Adrenal gland (tissue), 12 donors: Measurements from ENCODE around the gene FGF12. TPM values are rescaled to one million over a fixed set of nuclear protein-coding genes. Genes with fewer than 3 reads are reported as not detected.

ENCODE experiments used
- DNase-seq, 7 donors: peaks; one replicate each; pipeline ENCODE4 v3.0.0-alpha.2; 2019 to 2020
- H3K27ac ChIP-seq, 5 donors: fragments of 200-600 bp; sonication (generic) in 4 of 5; 1 replicate in 3 of 5; 2 replicates in 2 of 5; pipeline versions ENCODE4 v1.5.1 to v1.8.0; 2016 to 2020; ENCODE audit warnings: mild to moderate bottlenecking in 1 of 5
- H3K27me3 ChIP-seq: fragments of 200-600 bp; 2 replicates; pipeline ENCODE4 v1.8.0; 2021
- H3K36me3 ChIP-seq, 2 donors: fragments of 200-600 bp; replicated peaks in 1 of 2; 1 replicate in 1 of 2; 2 replicates in 1 of 2; pipeline versions ENCODE4 v1.5.1 to v1.8.0; 2018 to 2022
- H3K4me1 ChIP-seq, 2 donors: fragments of 200-600 bp; replicated peaks in 1 of 2; 1 replicate in 1 of 2; 2 replicates in 1 of 2; pipeline versions ENCODE4 v1.5.1 to v1.8.0; 2018 to 2021
- H3K4me3 ChIP-seq, 4 donors: fragments of 200-600 bp; sonication (generic) in 3 of 4; one replicate each; pipeline ENCODE4 v1.5.1; 2016 to 2018
- H3K9me3 ChIP-seq, 3 donors: fragments of 200-600 bp; sonication (generic) in 1 of 3; replicated peaks in 1 of 3; 1 replicate in 2 of 3; 2 replicates in 1 of 3; pipeline versions ENCODE4 v1.5.1 to v1.8.0; 2016 to 2021
- POLR2A ChIP-seq, 2 donors: fragments of 450-650 bp; IDR thresholded peaks; one replicate each; pipeline ENCODE4 v1.6.1; 2017; ENCODE audit warnings: antibody characterized with exemption in 2 of 2, mild to moderate bottlenecking in 2 of 2, moderate library complexity in 1 of 2
- WGBS, 4 donors: extraction: QIAGEN DNeasy Blood & Tissue Kit in 2 of 4; methylation state at CpG; one replicate each; pipeline versions ENCODE4 v1.1.5 to v1.1.7; 2013 to 2017; 5-methylcytosine and 5-hydroxymethylcytosine counted together
- intact Hi-C, 2 donors: fragments of 100-400 bp; cut with DNase I; formaldehyde crosslinking; loops; one replicate each; pipeline versions ENCODE4 v1.14.1 to v1.15.0; 2022 to 2023
- polyA plus RNA-seq, 3 donors: library from polyadenylated mRNA; stranded (reverse); fragments of 200-250 nt in 2 of 3; fragments of 350-450 nt in 1 of 3; fragmentation: Illumina TruSeq in 1 of 3; extraction: RNeasy Lipid Tissue Mini Kit (QIAGEN cat#74804) in 1 of 3; gene quantifications; one replicate each; pipeline ENCODE4 v1.2.3, GENCODE V29; 2013 to 2014
- total RNA-seq, 9 donors: library from RNA; depleted of rRNA in 4 of 9; stranded (reverse); fragments of >200 nt in 4 of 9; fragments of 120-200 nt in 1 of 9; fragmentation: NEBNext Ultra II Directional in 1 of 9; extraction: Animal tissue kit (Norgen Biotek cat#: 25700) in 1 of 9; gene quantifications; one replicate each; pipeline versions ENCODE4 v1.1.0 to v1.2.4, GENCODE V29; 2013 to 2023
- TF ChIP-seq, protein P1 (sequence below), 6 experiments: fragments of 450-650 bp in 4 of 6; fragments of 200-600 bp in 2 of 6; sonication (generic) in 1 of 6; IDR thresholded peaks; 1 replicate in 5 of 6; 2 replicates in 1 of 6; pipeline versions ENCODE4 v1.5.1 to v1.8.0; 2016 to 2021; ENCODE audit warnings: antibody characterized with exemption in 6 of 6, mild to moderate bottlenecking in 2 of 6, moderate library complexity in 1 of 6
- donor health status: healthy with polysubstance abuse.
- donor health status: Bipolar disorder and iron deficiency.
- donor health status: DM: yes; HTN: yes; CAD: no.
- donor health status: DM: no; HTN: no; CAD: no.
- donor health status: DM: no; HTN: no; CAD: no.
- donor health status: DM: yes; HTN: yes; CAD: no.

Gene FGF12
- total and polyA plus RNA-seq, 12 donors, result 23.3 to 286 (median 81.3) TPM

DNA sequence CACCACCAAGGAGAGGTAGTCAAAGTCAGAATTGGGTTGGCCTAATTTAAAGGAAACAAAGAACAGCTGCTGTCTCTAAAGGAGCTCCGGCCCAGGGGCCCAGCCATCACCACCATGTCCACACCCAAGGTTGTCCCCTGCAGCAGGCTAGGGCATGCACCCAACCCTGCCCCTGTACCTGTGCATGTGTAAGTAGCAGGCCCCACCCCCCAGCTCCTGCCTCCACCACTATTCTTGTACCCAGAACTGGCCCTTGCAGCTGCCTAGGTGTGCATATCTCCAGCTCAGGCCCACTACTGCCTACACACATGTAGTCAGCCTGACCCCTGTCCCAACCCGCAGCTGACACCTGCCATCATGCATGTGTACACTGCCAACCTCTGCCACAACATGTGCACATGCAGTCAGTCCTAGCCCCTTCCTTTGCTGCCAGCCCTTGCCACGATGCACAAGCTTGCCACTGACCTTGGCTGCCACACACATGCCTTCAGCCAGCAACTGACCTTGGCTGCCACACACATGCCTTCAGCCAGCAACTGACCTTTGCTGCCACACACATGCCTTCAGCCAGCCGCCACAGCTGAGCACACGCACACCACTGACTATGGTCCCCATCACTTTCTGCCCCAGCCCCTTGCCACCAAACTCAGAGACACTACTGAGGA lies 39.7 kb downstream of the FGF12 start:
- intact Hi-C loops, result no loop called here
- H3K36me3 ChIP-seq, result no peaks in the 10 kb centered on the region
- no peaks in the 10 kb centered on the region for H3K27me3 ChIP-seq
- peak in 2 of 7 donors; percentile 2 to 7 for DNase-seq
- no peak overlapping the region for H3K4me3 ChIP-seq
- no peaks in the 10 kb centered on the region for H3K4me1 ChIP-seq
- H3K27ac ChIP-seq, result no peak overlapping the region
- 60 to 73% (median 62%) methylated on average over 5 of the region's 5 CpGs for WGBS, 4 donors
- TF ChIP-seq, protein P1, sequence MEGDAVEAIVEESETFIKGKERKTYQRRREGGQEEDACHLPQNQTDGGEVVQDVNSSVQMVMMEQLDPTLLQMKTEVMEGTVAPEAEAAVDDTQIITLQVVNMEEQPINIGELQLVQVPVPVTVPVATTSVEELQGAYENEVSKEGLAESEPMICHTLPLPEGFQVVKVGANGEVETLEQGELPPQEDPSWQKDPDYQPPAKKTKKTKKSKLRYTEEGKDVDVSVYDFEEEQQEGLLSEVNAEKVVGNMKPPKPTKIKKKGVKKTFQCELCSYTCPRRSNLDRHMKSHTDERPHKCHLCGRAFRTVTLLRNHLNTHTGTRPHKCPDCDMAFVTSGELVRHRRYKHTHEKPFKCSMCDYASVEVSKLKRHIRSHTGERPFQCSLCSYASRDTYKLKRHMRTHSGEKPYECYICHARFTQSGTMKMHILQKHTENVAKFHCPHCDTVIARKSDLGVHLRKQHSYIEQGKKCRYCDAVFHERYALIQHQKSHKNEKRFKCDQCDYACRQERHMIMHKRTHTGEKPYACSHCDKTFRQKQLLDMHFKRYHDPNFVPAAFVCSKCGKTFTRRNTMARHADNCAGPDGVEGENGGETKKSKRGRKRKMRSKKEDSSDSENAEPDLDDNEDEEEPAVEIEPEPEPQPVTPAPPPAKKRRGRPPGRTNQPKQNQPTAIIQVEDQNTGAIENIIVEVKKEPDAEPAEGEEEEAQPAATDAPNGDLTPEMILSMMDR (IDR thresholded peaks at IDR 0.05), result no peak
- no peak for TF ChIP-seq POLR2A (IDR thresholded peaks at IDR 0.05)
- peaks cover 0 to 8% (median 0%) of the 10 kb centered on the region in 3 donors for H3K9me3 ChIP-seq

DNA sequence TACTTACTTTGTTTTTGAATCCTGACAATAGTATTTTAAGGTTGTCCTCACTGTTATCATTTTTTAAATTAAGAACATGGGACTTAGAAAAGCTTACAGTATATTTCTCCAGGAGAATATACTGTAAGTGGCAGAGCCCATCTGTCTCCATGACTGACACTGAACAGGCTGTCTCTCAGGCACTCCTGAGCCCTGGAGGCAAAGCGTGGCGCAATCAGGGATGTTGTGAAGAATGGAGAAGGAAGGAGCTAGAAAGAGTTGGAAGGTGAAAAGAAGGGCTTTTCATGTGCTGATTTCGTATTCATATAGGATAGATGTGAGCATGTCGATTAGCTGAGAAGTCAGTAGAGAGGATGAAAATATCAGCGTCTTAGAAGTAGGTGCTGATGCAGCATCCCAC lies 41.5 kb downstream of the FGF12 start:
- DNase-seq, result no peak
- no peaks in the 10 kb centered on the region for H3K36me3 ChIP-seq
- TF ChIP-seq, protein P1 (IDR thresholded peaks at IDR 0.05), result no peak
- TF ChIP-seq POLR2A (IDR thresholded peaks at IDR 0.05), result no peak
- intact Hi-C loops, result no loop called here
- no peaks in the 10 kb centered on the region for H3K27me3 ChIP-seq
- H3K4me3 ChIP-seq, result no peak overlapping the region
- H3K27ac ChIP-seq, result no peak overlapping the region
- H3K4me1 ChIP-seq, result no peaks in the 10 kb centered on the region
- 78 to 88% (median 85%) methylated on average over 5 of the region's 5 CpGs for WGBS, 4 donors
- peaks cover 0 to 8% (median 0%) of the 10 kb centered on the region in 3 donors for H3K9me3 ChIP-seq

DNA sequence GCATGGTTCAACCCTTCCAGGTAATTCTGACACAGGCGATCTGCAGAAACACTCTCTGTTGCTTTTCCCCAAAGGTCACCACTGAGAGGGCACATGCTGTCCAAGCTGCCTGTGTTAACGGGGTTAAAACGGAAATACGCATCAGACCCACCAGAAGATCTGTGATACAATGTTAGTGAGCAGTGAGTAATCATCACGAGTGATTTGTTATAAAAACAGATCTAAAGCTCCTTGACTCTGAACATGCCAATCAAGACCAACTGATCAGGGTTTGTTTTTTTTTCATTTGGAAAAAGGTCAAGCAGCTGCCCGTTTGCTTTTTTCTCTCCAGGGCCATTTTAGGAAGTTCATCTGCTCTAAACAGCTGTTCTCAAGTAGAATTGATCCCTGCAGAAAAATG lies 43.2 kb downstream of the FGF12 start:
- Histone ChIP-seq H3K36me3 (no peaks in the 10 kb centered on the region), H3K9me3 (no peaks in the 10 kb centered on the region), H3K4me3 (no peak overlapping the region), H3K27me3 (no peaks in the 10 kb centered on the region), H3K27ac (no peak overlapping the region), H3K4me1 (no peaks in the 10 kb centered on the region)
- TF ChIP-seq POLR2A (IDR thresholded peaks at IDR 0.05), result no peak
- TF ChIP-seq, protein P1 (IDR thresholded peaks at IDR 0.05), result no peak
- no peak for DNase-seq
- WGBS, 4 donors, result 41 to 58% (median 50%) methylated on average over 6 of the region's 6 CpGs
- intact Hi-C loops, result no loop called here

DNA sequence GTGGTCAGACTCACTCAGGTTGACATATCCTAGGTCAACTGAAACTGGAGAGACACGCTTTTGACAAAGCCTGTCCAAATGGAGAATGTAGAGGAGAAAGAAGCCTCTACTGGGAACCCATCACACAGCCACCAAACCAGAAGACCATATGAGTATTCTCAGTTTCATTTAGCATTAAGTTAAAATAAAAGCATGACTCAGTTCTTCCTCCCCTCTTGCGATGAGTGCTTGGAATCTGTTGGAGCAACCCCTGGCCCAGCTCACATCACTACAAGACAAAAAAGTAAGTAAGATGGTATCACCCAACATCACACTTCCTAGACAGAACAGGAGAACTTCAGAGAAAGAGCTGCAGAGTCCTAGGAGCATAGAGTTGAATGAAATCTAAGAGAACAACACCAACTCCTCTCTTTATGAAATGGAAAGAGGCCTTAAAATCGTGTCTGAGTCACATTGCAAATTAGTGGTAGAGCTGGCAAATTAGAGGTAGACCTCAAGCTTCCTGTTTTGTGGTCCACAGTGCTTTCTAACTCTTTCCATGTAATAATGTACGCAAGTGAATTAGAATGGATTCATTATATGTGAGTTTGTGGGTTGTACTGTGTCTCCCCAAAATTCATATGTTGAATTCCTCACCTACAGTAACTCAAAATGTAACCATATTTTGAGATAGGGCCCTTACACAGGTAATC lies 51.2 kb downstream of the FGF12 start:
- 74 to 82% (median 79%) methylated on average over 4 of the region's 4 CpGs for WGBS, 4 donors
- intact Hi-C loops, result no loop called here
- no peaks in the 10 kb centered on the region for H3K27me3 ChIP-seq
- no peak overlapping the region for H3K27ac ChIP-seq
- TF ChIP-seq, protein P1 (IDR thresholded peaks at IDR 0.05), result no peak
- TF ChIP-seq POLR2A (IDR thresholded peaks at IDR 0.05), result no peak
- no peaks in the 10 kb centered on the region for H3K9me3 ChIP-seq
- H3K4me3 ChIP-seq, result no peak overlapping the region
- H3K36me3 ChIP-seq, result no peaks in the 10 kb centered on the region
- H3K4me1 ChIP-seq, result no peaks in the 10 kb centered on the region
- no peak for DNase-seq
